GM12878 (cell line): Measurements from ENCODE around the gene ABHD18. TPM values are rescaled to one million over a fixed set of nuclear protein-coding genes. Genes with fewer than 3 reads are reported as not detected.
"Not testable (repeated sequence)": the region's sequence is repeated elsewhere in the genome, so short reads cannot be mapped to it uniquely, and the experiment has no call there.

ENCODE experiments used
- ATAC-seq: fragments of 200-7000 bp; cut with Tn5 transposase; 3 replicates; pipeline ENCODE4 v1.9.1; 2020; ENCODE audit warnings: mild to moderate bottlenecking, moderate library complexity
- BruUV-seq: library from RNA; stranded (reverse); fragments of 400-500 nt; replicated peaks from 2 replicates; lab custom pipeline; 2021; lab: Mats Ljungman, UMichigan
- CTCF ChIA-PET: fragments of 300-600 bp; sonication (Branson Sonifier 250); formaldehyde crosslinking; extraction: SDS; loops from one replicate; lab custom pipeline; 2021; ENCODE audit warnings: inconsistent platforms; lab: Yijun Ruan, JAX
- POLR2A ChIA-PET: fragments of 350-600 bp; formaldehyde crosslinking; extraction: SDS; loops from one replicate; lab custom pipeline; 2021; ENCODE audit warnings: inconsistent platforms; lab: Charles Lee
- RAD21 ChIA-PET: fragments of 300-600 bp; sonication (Branson Sonifier 250); formaldehyde crosslinking; loops from one replicate; lab custom pipeline; 2023; ENCODE audit warnings: antibody characterized with exemption; ENCODE audit not compliant: unreplicated experiment; lab: Charles Lee
- SMC1A ChIA-PET: fragments of 300-600 bp; sonication (Branson Sonifier 250); formaldehyde crosslinking; loops from one replicate; lab custom pipeline; 2023; ENCODE audit not compliant: unreplicated experiment, uncharacterized antibody; lab: Charles Lee
- DNase-seq: peaks from one replicate; pipeline ENCODE4 v3.0.0-alpha.2; 2011; ENCODE audit warnings: low read depth, low spot score
- FAIRE-seq: peaks from 3 replicates; lab custom pipeline; 2011; peaks lifted over from hg19 to GRCh38; lab: Jason Lieb, UNC
- H2AFZ ChIP-seq: 2 replicates; pipeline ENCODE4 v1.6.0; 2011; ENCODE audit warnings: low read depth, low read length, control low read depth; ENCODE audit not compliant: control insufficient read depth
- H3K27ac ChIP-seq: 2 replicates; pipeline ENCODE4 v1.5.1; 2011; ENCODE audit warnings: control low read depth; ENCODE audit not compliant: control insufficient read depth, insufficient read depth
- H3K27me3 ChIP-seq, 2 experiments: replicated peaks in 1 of 2; 2 replicates each; pipeline versions ENCODE4 v1.6.0 to v1.6.1; 2011; ENCODE audit warnings: low read length in 1 of 2; ENCODE audit not compliant: control insufficient read depth in 2 of 2, insufficient read depth in 2 of 2
- H3K36me3 ChIP-seq, 2 experiments: 2 replicates each; pipeline ENCODE4 v1.5.1; 2011; ENCODE audit warnings: low read length in 1 of 2; ENCODE audit not compliant: control insufficient read depth in 2 of 2, insufficient read depth in 2 of 2
- H3K4me1 ChIP-seq: 2 replicates; pipeline ENCODE4 v1.6.1; 2011; ENCODE audit warnings: mild to moderate bottlenecking, low read length, moderate library complexity, mixed read lengths; ENCODE audit not compliant: control insufficient read depth, insufficient read depth
- H3K4me2 ChIP-seq: 2 replicates; pipeline ENCODE4 v1.6.0; 2011; ENCODE audit warnings: control low read depth; ENCODE audit not compliant: control insufficient read depth, insufficient read depth
- H3K4me3 ChIP-seq: fragments of 200-600 bp; sonication (generic); 2 replicates; pipeline ENCODE4 v1.5.1; 2016
- H3K79me2 ChIP-seq: 2 replicates; pipeline ENCODE4 v1.6.0; 2011; ENCODE audit warnings: low read length; ENCODE audit not compliant: control insufficient read depth, insufficient read depth
- H3K9ac ChIP-seq: 2 replicates; pipeline ENCODE4 v1.8.0; 2011; ENCODE audit warnings: low read length, control low read depth, mixed read lengths; ENCODE audit not compliant: control insufficient read depth, insufficient read depth
- H3K9me3 ChIP-seq: replicated peaks from 3 replicates; pipeline ENCODE4 v1.5.1; 2011; ENCODE audit warnings: mild to moderate bottlenecking, low read length; ENCODE audit not compliant: control insufficient read depth, insufficient read depth
- H4K20me1 ChIP-seq: 2 replicates; pipeline ENCODE4 v1.6.0; 2011; ENCODE audit not compliant: control insufficient read depth, insufficient read depth
- GABPA ChIP-seq: IDR thresholded peaks from 2 replicates; pipeline ENCODE4 v1.6.1; 2014; ENCODE audit warnings: antibody characterized with exemption, low read depth, mild to moderate bottlenecking, inconsistent platforms
- IRF4 ChIP-seq: IDR thresholded peaks from 2 replicates; pipeline ENCODE4 v1.6.1; 2011; ENCODE audit warnings: low read depth, low read length
- MTA3 ChIP-seq: IDR thresholded peaks from 2 replicates; pipeline ENCODE4 v1.6.1; 2012; ENCODE audit warnings: low read length, inconsistent platforms, borderline replicate concordance
- RUNX3 ChIP-seq: IDR thresholded peaks from 2 replicates; pipeline ENCODE4 v1.6.1; 2012; ENCODE audit warnings: low read length, inconsistent platforms
- SMC3 ChIP-seq: IDR thresholded peaks from 2 replicates; pipeline ENCODE4 v1.6.1; 2011; ENCODE audit warnings: low read length, improper control_type of control experiment, borderline replicate concordance
- ZBED1 ChIP-seq: IDR thresholded peaks from 2 replicates; pipeline ENCODE4 v1.6.1; 2016; ENCODE audit warnings: borderline replicate concordance
- WGBS: methylation state at CpG from one replicate; pipeline ENCODE4 v1.1.6; 2016; ENCODE audit warnings: low lambda C conversion rate; ENCODE audit not compliant: insufficient replicate concordance, insufficient coverage; ENCODE audit errors: missing lambda C conversion rate; 5-methylcytosine and 5-hydroxymethylcytosine counted together
- in situ Hi-C: fragments of 300-500 bp; cut with MboI; formaldehyde crosslinking; loops from 9 replicates; pipeline ENCODE4 v1.14.3; 2018; ENCODE audit warnings: mixed read lengths
- intact Hi-C: fragments of 100-400 bp; cut with micrococcal nuclease; formaldehyde crosslinking; loops from one replicate; pipeline ENCODE4 v1.14.2; 2022; ENCODE audit not compliant: unreplicated experiment
- polyA plus RNA-seq, 11 experiments: library from polyadenylated mRNA; depleted of rRNA in 4 of 11; unstranded in 6 of 11; stranded (reverse) in 5 of 11; fragments of >200 nt; fragmentation: Nextera tagmentation in 4 of 11; fragmentation: Illumina TruSeq in 1 of 11; extraction: Ambion mirVana in 4 of 11; extraction: Trizol in 1 of 11; gene quantifications; 1 replicate in 1 of 11; 2 replicates in 10 of 11; pipeline versions ENCODE4 v1.2.1 to v1.2.3, GENCODE V29; 2011 to 2016; ENCODE audit warnings: inconsistent platforms in 2 of 11, missing spikeins in 2 of 11, low read depth in 1 of 11
- total RNA-seq, 4 experiments: library from RNA; depleted of rRNA in 3 of 4; stranded (reverse); fragments of >200 nt in 3 of 4; fragmentation: Illumina TruSeq in 1 of 4; extraction: Trizol in 1 of 4; gene quantifications; 2 replicates each; pipeline versions ENCODE4 v1.2.1 to v1.2.3, GENCODE V29; 2013 to 2021
- TF ChIP-seq, protein P1 (sequence below): fragments of 450-650 bp; formaldehyde crosslinking; IDR thresholded peaks from 2 replicates; pipeline ENCODE4 v1.4.0; 2022; ENCODE audit warnings: mild to moderate bottlenecking, moderate library complexity

The ABHD18 gene
- total and polyA plus RNA-seq, 10 of the 15 experiments (the other 5 are each of a cell fraction or from before 2014, with no cell fraction given): 3.4 to 13.5 (median 9.6) TPM

DNA sequence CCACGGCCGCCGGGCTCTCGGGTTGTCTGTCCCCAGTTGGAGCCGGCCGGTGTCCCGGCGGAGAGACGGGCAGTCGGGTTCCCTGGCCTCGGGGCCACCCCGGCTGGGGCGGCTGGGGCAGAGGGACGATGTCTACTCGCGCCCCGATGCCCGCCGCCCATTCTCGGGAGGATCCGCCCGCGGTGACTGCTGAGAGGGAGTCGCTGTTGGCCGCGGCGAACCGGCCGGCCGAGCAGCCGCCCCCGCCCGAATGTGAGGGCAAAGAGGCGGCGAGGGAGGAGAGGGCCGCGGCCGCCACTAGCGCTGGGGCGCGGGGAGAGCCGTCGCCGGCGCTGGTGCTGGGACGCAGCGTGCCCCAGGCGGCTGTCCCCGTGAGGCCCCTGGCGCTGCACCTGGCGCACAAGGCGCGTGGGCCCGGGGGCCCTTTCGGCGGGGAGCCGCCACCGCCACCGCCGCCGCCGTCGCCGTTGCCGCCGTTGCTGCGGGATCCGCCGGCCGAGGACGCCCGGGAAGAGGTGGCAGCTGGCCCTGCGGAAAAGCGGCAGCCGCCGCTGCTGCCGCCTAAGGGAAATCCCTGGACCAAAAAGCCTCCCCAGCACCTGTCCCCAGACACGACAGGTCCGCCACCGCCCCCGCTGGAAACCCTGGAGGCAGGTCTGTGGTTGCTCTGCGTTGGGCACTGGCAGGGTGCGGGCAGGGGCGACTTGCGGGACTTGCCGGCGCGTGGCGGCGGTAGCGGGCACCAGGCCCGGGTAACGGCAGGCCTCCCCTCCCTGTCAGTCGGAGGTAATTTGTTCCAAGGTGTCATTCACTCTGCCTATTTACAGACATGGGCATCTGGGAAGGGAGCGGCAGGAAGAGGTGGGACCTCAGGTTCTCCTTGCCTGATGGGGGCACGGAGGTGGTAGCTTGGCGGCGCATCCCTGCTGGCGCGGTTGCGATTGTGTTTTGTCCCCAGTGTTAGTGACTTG is 96.6 kb downstream of the ABHD18 start (continued):
- no peak for TF ChIP-seq ZBED1
- TF ChIP-seq, protein P1, sequence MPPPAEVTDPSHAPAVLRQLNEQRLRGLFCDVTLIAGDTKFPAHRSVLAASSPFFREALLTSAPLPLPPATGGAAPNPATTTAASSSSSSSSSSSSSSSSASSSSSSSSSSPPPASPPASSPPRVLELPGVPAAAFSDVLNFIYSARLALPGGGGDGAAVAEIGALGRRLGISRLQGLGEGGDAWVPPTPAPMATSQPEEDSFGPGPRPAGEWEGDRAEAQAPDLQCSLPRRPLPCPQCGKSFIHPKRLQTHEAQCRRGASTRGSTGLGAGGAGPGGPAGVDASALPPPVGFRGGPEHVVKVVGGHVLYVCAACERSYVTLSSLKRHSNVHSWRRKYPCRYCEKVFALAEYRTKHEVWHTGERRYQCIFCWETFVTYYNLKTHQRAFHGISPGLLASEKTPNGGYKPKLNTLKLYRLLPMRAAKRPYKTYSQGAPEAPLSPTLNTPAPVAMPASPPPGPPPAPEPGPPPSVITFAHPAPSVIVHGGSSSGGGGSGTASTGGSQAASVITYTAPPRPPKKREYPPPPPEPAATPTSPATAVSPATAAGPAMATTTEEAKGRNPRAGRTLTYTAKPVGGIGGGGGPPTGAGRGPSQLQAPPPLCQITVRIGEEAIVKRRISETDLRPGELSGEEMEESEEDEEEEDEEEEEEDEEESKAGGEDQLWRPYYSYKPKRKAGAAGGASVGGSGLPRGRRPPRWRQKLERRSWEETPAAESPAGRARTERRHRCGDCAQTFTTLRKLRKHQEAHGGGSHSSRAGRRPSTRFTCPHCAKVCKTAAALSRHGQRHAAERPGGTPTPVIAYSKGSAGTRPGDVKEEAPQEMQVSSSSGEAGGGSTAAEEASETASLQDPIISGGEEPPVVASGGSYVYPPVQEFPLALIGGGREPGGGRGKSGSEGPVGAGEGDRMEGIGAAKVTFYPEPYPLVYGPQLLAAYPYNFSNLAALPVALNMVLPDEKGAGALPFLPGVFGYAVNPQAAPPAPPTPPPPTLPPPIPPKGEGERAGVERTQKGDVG (CRISPR knock-in tag): no peak
- no peak for TF ChIP-seq IRF4
- no peak for TF ChIP-seq SMC3
- no peak for TF ChIP-seq MTA3
- peak; percentile 70 for TF ChIP-seq RUNX3
- no peak for TF ChIP-seq GABPA

DNA sequence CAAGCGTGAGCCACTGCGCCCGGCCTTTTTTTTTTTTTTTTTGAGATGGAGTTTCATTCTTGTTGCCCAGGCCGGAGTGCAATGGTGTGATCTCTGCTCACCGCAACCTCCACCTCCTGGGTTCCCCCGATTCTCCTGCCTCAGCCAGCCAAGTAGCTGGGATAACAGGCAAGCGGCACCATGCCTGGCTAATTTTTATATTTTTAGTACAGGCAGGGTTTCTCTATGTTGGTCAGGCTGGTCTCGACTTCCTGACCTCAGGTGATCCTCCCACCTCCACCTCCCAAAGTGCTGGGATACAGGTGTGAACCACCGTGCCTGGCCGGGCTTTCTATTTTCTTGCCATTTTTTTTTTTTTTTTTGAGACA is 101.2 kb downstream of the ABHD18 start:
- 100% methylated on average over 5 of the region's 10 CpGs for WGBS
- RAD21 ChIA-PET, H3K9me3 ChIP-seq, DNase-seq, H3K27me3 ChIP-seq, H2AFZ ChIP-seq, H3K9ac ChIP-seq, FAIRE-seq, SMC1A ChIA-PET, ATAC-seq, H4K20me1 ChIP-seq, H3K4me1 ChIP-seq, H3K36me3 ChIP-seq, BruUV-seq, CTCF ChIA-PET, H3K27ac ChIP-seq, H3K4me2 ChIP-seq, intact Hi-C loops, in situ Hi-C loops, H3K4me3 ChIP-seq: not testable (repeated sequence)
- peaks cover 31% of the 10 kb centered on the region for H3K79me2 ChIP-seq
- POLR2A ChIA-PET: interaction anchor here (0.7 kb wide), 1 partner anchor 45 kb away, joined by 3 read pairs; no protein-coding TSS in a partner anchor
